ENCODE measurements around the gene RO60. TPM values are rescaled to one million over a fixed set of nuclear protein-coding genes. Genes with fewer than 3 reads are reported as not detected.

The RO60 gene
- total and polyA plus RNA-seq, 8 donors, result 4.3 to 31.3 (median 19.5) TPM

GRCh38 chr1:193014400-193014799 lies 45.0 kb upstream of the RO60 start:
- no peak for DNase-seq
- no peaks in the 10 kb centered on the region for H3K27me3 ChIP-seq
- 34 to 36% methylated on average over 2 of the region's 2 CpGs for WGBS, 2 donors
- intact Hi-C loops (cut with DNase I), result no loop called here
- no peaks in the 10 kb centered on the region for H3K9me3 ChIP-seq
- FAIRE-seq, result no peak
- no peaks in the 10 kb centered on the region for H3K36me3 ChIP-seq
- H3K4me1 ChIP-seq, result peaks cover 0 to 4% (median 3%) of the 10 kb centered on the region in 3 donors
- no peak overlapping the region for H3K4me3 ChIP-seq
- TF ChIP-seq CTCF (IDR thresholded peaks at IDR 0.05), result no peak
- H3K27ac ChIP-seq, result no peak overlapping the region
- ATAC-seq, result no peak

GRCh38 chr1:193016788-193017187 lies 42.6 kb upstream of the RO60 start:
- Histone ChIP-seq H3K4me1 (peaks cover 0 to 4% (median 0%) of the 10 kb centered on the region in 3 donors), H3K36me3 (no peaks in the 10 kb centered on the region), H3K9me3 (no peaks in the 10 kb centered on the region), H3K27ac (no peak overlapping the region), H3K27me3 (no peaks in the 10 kb centered on the region), H3K4me3 (no peak overlapping the region)
- ATAC-seq (no peak), DNase-seq (no peak), FAIRE-seq (peak; percentile 78)
- TF ChIP-seq CTCF (IDR thresholded peaks at IDR 0.05), result no peak
- intact Hi-C loops (cut with DNase I), result no loop called here

- DNase-seq (no peak), FAIRE-seq (peak; percentile 96), ATAC-seq (peak; percentile 72 to 91 (median 86))
- Histone ChIP-seq H3K4me3 (no peak overlapping the region), H3K36me3 (no peaks in the 10 kb centered on the region), H3K4me1 (no peaks in the 10 kb centered on the region), H3K9me3 (no peaks in the 10 kb centered on the region), H3K27me3 (no peaks in the 10 kb centered on the region), H3K27ac (no peak overlapping the region)
- intact Hi-C loops (cut with DNase I), result loop anchor here in 2 of 3 donors (5.0 to 10.0 kb wide), 2 partner anchors 212 to 215 kb away; partner anchors contain the start of gene RGS2 (in 2 of the 2)
- TF ChIP-seq CTCF (IDR thresholded peaks at IDR 0.05), result peak in 1 of 4 donors; percentile 33
Observed at GRCh38 chr1:193019442-193020026, 39.9 kb upstream of the RO60 start.

- TF ChIP-seq CTCF (IDR thresholded peaks at IDR 0.05), result no peak
- no peaks in the 10 kb centered on the region for H3K27me3 ChIP-seq
- H3K27ac ChIP-seq, result no peak overlapping the region
- H3K4me1 ChIP-seq, result no peaks in the 10 kb centered on the region
- no peak for DNase-seq
- H3K9me3 ChIP-seq, result no peaks in the 10 kb centered on the region
- intact Hi-C loops (cut with DNase I), result loop anchor here in 1 of 3 donors (10.0 kb wide), 1 partner anchor 220 kb away; the partner anchor contains the start of gene RGS2
- H3K4me3 ChIP-seq, result no peak overlapping the region
- no peak for FAIRE-seq
- no peak for ATAC-seq
- peaks cover 0 to 12% (median 0%) of the 10 kb centered on the region in 3 donors for H3K36me3 ChIP-seq
Observed at GRCh38 chr1:193025218-193025617, 34.2 kb upstream of the RO60 start.

DNA sequence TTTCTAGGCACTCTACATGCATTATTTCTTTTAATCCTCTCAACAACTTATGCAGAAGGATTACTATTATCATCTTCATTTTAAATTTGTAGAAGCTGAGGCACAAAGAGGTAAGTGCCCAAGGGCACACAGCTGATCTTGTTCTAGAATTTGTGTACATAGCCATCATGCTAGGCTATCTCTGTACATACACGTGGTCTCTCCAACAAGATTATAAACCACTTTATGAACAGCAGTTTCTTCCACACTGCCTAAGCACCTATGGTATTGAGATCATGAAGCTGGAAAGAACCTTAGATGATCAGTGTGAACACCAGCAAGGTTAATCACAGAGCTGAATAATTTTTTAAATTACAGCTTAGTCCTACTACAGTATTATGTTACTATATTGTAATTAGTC lies 29.1 kb upstream of the RO60 start:
- ATAC-seq, result peak in 3 of 4 donors; percentile 37 to 50 (median 44)
- no peak for FAIRE-seq
- intact Hi-C loops (cut with DNase I), result no loop called here
- H3K27ac ChIP-seq, result no peak overlapping the region
- peaks cover 0 to 12% (median 0%) of the 10 kb centered on the region in 3 donors for H3K36me3 ChIP-seq
- H3K27me3 ChIP-seq, result no peaks in the 10 kb centered on the region
- H3K9me3 ChIP-seq, result peaks cover 0 to 2% (median 0%) of the 10 kb centered on the region in 4 donors
- DNase-seq, result no peak
- no peak overlapping the region for H3K4me3 ChIP-seq
- H3K4me1 ChIP-seq, result peaks cover 0 to 9% (median 0%) of the 10 kb centered on the region in 3 donors
- no peak for TF ChIP-seq CTCF (IDR thresholded peaks at IDR 0.05)
- WGBS, 2 donors, result 37 to 38% methylated on average over 1 of the region's 1 CpG
